AG04450 (cell line): ENCODE data around the gene ABI3. TPM values are rescaled to one million over a fixed set of nuclear protein-coding genes. Genes with fewer than 3 reads are reported as not detected.

ENCODE experiments used
- CTCF ChIA-PET: fragments of 300-600, 350-600 bp; formaldehyde crosslinking; extraction: SDS; loops from one replicate; lab custom pipeline; 2022; ENCODE audit warnings: antibody characterized with exemption, inconsistent platforms; lab: Charles Lee
- POLR2A ChIA-PET: fragments of 350-600 bp; formaldehyde crosslinking; extraction: SDS; loops from one replicate; lab custom pipeline; 2021; ENCODE audit warnings: antibody characterized with exemption, inconsistent platforms; lab: Yijun Ruan, JAX
- DNase-seq: peaks from one replicate; pipeline ENCODE4 v3.0.0-alpha.2; 2011; ENCODE audit warnings: low read depth, low spot score
- H3K27ac ChIP-seq: one replicate; pipeline ENCODE4 v1.5.1; 2012; ENCODE audit warnings: low read depth, low read length, control low read depth
- H3K27me3 ChIP-seq: one replicate; pipeline ENCODE4 v1.6.0; 2012; ENCODE audit warnings: low read length; ENCODE audit not compliant: control insufficient read depth, insufficient read depth
- H3K4me3 ChIP-seq: 2 replicates; pipeline ENCODE4 v1.5.1; 2011; ENCODE audit warnings: mild to moderate bottlenecking, low read depth, low read length, control low read depth
- H3K9me3 ChIP-seq: 2 replicates; pipeline ENCODE4 v1.5.1; 2012; ENCODE audit warnings: low read length; ENCODE audit not compliant: control insufficient read depth, insufficient read depth
- polyA plus RNA-seq: library from polyadenylated mRNA; depleted of rRNA; stranded (reverse); fragments of >200 nt; gene quantifications from 2 replicates; pipeline ENCODE4 v1.2.3, GENCODE V29; 2011
- TF ChIP-seq, protein P1 (sequence below): IDR thresholded peaks from 2 replicates; pipeline ENCODE4 v1.5.1; 2011; ENCODE audit warnings: low read depth, low read length, control low read depth, inconsistent platforms

The ABI3 gene
- polyA plus RNA-seq, 1 experiment: 0.21 TPM

DNA sequence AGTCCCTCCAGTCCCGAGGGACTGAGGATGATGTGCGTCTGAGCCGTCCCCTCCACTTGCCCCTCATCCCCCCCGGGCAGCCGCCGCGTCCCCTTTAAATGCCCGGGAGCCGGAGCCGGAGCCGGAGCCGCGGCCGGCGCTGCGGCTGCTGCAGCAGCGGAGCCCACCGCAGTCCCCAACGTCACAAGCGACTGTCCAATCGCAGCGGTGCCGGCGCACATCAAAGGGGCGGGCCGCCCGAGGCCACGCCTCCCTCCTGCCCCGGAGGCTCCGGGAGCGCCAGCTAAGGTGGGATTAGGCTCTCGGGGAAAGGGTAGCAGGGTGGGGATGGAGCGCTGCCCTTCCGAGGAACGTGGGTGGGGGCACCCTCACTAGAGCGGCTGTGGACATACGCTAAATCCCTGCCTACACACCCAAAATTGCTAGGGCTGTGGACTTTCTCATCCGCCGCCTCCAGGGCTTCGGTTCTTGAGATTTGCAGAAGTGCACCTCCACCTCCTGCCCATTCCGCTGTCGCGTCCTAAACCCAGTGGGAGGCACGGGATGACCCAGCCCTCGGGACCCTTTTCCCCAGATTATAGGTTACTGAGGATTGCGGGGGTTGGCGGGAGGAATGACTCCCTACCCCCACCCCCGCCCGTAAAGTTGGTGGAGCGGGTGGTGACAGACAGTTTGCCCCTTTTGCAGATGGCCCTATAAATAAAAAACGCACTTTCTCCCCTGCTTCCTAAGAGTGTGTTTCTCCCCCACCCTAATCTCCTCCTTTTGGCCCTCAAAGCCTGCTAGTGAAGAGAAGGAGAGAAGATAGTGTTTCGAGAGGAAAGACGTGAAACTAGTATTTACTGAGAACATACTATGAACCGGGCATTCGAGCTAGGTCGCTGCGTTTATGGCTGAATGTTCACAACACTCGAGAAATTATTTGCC, 20.4 kb downstream of the ABI3 start, which contains the start of gene PHOSPHO1:
TSS of gene PHOSPHO1 (minus strand) at position 152 of the 927 bp plus-strand sequence. CDS start 4,096 bp downstream, outside the sequence.
- Histone ChIP-seq H3K4me3 (peak within 1 kb of the TSS; percentile 68), H3K9me3 (no peaks in the 10 kb centered on the region; the same call in 1 of the 2 replicates), H3K27ac (no peak within 1 kb of the TSS), H3K27me3 (peaks cover 25% of the 10 kb centered on the region)
- CTCF ChIA-PET: interaction anchor here (0.6 kb wide), 1 partner anchor 92 kb away, joined by 3 read pairs; no protein-coding TSS in a partner anchor
- POLR2A ChIA-PET: no interaction called here
- peak; percentile 30 for DNase-seq
- TF ChIP-seq, protein P1, sequence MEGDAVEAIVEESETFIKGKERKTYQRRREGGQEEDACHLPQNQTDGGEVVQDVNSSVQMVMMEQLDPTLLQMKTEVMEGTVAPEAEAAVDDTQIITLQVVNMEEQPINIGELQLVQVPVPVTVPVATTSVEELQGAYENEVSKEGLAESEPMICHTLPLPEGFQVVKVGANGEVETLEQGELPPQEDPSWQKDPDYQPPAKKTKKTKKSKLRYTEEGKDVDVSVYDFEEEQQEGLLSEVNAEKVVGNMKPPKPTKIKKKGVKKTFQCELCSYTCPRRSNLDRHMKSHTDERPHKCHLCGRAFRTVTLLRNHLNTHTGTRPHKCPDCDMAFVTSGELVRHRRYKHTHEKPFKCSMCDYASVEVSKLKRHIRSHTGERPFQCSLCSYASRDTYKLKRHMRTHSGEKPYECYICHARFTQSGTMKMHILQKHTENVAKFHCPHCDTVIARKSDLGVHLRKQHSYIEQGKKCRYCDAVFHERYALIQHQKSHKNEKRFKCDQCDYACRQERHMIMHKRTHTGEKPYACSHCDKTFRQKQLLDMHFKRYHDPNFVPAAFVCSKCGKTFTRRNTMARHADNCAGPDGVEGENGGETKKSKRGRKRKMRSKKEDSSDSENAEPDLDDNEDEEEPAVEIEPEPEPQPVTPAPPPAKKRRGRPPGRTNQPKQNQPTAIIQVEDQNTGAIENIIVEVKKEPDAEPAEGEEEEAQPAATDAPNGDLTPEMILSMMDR: no peak

DNA sequence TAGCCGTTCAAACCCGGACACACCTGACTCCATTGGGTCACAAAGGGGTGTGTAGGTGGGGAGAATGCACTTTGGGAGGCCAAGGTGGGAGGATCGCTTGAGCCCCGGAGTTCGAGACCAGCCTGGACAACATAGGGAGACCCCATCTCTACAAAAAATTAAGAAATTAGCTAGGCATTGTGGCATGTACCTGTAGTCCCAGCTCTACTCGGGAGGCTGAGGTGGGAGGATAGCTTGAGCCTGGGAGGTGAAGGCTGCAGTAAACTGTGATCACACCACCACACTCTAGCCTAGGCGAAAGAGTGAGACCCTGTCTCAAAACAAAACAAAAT, 21.0 kb downstream of the ABI3 start:
- TF ChIP-seq, protein P1: no peak
- Histone ChIP-seq H3K4me3 (no peak overlapping the region), H3K27me3 (peaks cover 21% of the 10 kb centered on the region), H3K9me3 (no peaks in the 10 kb centered on the region; the same call in 1 of the 2 replicates), H3K27ac (no peak overlapping the region)
- POLR2A ChIA-PET: no interaction called here
- CTCF ChIA-PET: interaction anchor here (0.6 to 1.4 kb wide), 2 partner anchors 60 to 92 kb away, joined by 3 to 4 read pairs; no protein-coding TSS in a partner anchor
- no peak for DNase-seq

DNA sequence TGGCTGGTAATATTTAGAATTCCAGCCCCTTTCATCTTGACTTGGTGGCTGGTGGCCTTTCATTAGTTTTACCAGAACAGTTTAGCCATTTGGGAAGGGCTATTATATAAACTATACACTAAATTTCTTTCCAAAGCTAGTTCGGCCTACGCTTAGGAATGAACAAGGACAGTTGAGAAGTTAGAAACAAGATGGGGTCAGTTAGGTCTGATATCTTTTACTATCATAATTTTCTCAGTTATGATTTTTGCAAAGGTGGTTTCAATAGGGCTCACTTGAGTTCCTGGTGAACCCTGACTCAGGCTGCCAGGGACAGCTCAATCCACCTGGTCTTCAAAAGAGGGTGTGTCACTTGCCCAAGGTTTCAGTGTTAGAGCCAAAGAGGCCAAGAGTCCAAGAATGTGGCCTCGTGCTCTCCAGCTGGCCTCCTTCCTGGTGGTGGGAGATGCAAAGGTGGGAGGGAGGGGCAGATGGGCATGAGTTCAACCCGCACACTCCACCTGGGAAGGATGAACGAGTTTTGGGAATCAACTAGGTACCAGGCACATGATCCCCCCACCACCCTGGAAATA, 24.1 kb downstream of the ABI3 start:
- no peaks in the 10 kb centered on the region; the same call in 1 of the 2 replicates for H3K9me3 ChIP-seq
- TF ChIP-seq, protein P1: no peak
- POLR2A ChIA-PET: no interaction called here
- no peak overlapping the region for H3K4me3 ChIP-seq
- no peak overlapping the region for H3K27ac ChIP-seq
- peaks cover 13% of the 10 kb centered on the region for H3K27me3 ChIP-seq
- CTCF ChIA-PET: interaction anchor here (0.5 kb wide), 1 partner anchor 236 kb away, joined by 5 read pairs; no protein-coding TSS in a partner anchor
- DNase-seq: no peak

DNA sequence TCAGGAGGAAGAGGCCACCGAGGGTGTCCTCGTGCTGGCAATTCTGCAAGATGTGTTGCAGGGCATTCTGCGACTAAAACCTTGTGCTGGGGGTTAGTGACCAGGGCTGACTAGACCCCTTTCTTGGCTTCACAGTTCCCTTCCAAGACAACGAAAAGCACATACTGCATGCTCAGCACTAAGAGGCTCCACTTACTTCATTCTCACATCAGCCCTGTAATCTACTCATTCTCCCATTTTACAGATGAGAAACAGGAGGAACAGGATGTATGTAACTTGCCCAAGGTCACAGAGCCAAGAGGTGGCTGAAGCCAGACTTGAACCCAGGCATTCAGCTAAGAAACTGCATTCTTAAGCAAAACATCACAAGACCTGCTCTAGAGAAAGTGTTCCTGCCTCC, 25.4 kb downstream of the ABI3 start:
- H3K4me3 ChIP-seq: no peak overlapping the region
- no peaks in the 10 kb centered on the region for H3K9me3 ChIP-seq
- no peak overlapping the region for H3K27ac ChIP-seq
- peaks cover 13% of the 10 kb centered on the region for H3K27me3 ChIP-seq
- CTCF ChIA-PET: interaction anchor here (0.6 kb wide), 1 partner anchor 43 kb away, joined by 3 read pairs; no protein-coding TSS in a partner anchor
- TF ChIP-seq, protein P1: no peak
- no peak for DNase-seq
- POLR2A ChIA-PET: no interaction called here
